Measurements from ENCODE around the gene TMEM209.

TMEM209 gene

GRCh38 chr7:130134106-130134636 lies 71.0 kb downstream of the TMEM209 start:
- TF ChIP-seq, protein P1, sequence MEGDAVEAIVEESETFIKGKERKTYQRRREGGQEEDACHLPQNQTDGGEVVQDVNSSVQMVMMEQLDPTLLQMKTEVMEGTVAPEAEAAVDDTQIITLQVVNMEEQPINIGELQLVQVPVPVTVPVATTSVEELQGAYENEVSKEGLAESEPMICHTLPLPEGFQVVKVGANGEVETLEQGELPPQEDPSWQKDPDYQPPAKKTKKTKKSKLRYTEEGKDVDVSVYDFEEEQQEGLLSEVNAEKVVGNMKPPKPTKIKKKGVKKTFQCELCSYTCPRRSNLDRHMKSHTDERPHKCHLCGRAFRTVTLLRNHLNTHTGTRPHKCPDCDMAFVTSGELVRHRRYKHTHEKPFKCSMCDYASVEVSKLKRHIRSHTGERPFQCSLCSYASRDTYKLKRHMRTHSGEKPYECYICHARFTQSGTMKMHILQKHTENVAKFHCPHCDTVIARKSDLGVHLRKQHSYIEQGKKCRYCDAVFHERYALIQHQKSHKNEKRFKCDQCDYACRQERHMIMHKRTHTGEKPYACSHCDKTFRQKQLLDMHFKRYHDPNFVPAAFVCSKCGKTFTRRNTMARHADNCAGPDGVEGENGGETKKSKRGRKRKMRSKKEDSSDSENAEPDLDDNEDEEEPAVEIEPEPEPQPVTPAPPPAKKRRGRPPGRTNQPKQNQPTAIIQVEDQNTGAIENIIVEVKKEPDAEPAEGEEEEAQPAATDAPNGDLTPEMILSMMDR (IDR thresholded peaks at IDR 0.05; ENCODE audit: low read depth, low read length) = no peak

GRCh38 chr7:130133029-130133782 lies 72.0 kb downstream of the TMEM209 start:
- H3K4me3 ChIP-seq (ENCODE audit: low read depth, low read length) = no peak overlapping the region

More at GRCh38 chr7:130134106-130134636, 71.0 kb downstream of the TMEM209 start:
- H3K4me3 ChIP-seq (ENCODE audit: low read depth, low read length) = no peak overlapping the region

DNA sequence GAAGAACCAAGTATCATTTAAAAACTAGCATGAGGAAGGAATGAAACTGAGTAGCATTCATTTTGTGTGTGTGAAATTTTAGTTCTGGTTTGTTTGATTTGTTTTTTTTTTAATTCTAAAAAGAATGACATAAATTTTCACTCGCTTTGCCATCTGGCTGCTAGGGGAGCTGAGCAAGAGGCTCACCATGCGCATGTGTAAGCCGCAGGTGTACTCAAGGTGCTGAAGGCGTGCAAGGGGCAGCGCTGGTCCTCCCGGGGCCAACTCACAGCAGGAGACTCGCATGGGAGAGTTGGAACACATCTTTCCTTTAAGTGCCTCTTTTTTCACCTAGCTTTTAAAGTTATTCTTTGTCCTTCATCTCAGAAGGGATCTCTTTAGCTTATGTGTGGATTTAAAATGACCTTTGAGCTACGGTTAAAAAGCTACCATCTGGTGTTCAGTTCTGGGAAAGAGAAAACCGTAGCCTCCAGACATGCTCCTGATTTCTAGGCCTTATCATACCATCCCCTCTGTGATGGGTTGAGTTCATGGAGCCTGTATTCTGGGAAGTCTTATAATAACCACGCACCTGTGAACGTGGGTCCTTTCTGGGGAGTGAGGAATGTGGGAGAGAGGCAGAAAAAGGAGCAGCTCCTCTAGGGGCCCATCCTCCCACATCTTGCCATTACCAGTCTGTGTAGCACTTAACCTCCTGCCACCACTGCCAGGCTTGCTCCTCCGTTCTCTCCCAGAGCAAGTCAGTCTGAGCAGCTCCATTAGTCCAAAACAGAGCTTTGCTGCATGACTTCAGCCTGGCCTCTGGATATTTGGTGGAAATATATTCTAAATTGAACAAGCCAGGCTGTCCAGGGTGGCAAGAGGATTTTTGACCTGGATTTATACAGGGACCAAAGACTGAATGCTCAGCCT lies 73.0 kb downstream of the TMEM209 start:
- TF ChIP-seq, protein P1 (IDR thresholded peaks at IDR 0.05; ENCODE audit: low read depth, low read length) = no peak
- no peak overlapping the region for H3K4me3 ChIP-seq (ENCODE audit: low read depth, low read length)

More at GRCh38 chr7:130133029-130133782, 72.0 kb downstream of the TMEM209 start:
- TF ChIP-seq, protein P1 (IDR thresholded peaks at IDR 0.05; ENCODE audit: low read depth, low read length) = no peak

DNA sequence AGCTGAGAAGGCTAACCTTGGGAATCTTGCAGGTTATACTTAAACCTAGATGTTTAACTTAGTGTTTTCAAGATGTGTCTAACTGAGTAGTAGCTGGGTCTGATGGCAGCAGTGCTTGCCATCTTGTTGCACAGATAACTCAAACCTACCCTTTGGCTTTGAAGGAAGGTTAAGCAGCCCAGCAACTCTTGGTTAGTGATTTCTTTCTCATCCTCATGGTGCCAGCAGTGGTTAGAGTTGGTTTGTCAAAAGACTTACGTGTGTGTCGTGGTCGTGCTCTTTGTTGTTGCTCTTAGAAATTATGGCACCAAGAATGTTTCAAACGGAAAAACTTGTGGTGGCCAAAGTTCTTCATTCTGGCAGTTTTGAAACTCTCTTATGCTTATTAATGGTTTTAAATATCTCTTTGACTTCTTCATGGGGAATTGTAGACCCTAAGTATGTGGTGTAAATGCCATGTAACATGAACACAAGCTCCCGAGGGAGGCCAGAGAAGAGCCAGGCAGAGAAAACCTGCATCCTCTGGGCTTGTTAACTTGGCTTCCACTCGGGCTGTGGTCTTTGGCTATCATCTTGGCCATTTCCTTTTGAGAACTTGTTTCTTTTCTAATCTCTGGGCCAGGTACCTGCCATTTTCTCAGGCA lies 73.9 kb downstream of the TMEM209 start:
- H3K4me3 ChIP-seq (ENCODE audit: low read depth, low read length) = no peak overlapping the region
- TF ChIP-seq, protein P1 (IDR thresholded peaks at IDR 0.05; ENCODE audit: low read depth, low read length) = no peak

DNA sequence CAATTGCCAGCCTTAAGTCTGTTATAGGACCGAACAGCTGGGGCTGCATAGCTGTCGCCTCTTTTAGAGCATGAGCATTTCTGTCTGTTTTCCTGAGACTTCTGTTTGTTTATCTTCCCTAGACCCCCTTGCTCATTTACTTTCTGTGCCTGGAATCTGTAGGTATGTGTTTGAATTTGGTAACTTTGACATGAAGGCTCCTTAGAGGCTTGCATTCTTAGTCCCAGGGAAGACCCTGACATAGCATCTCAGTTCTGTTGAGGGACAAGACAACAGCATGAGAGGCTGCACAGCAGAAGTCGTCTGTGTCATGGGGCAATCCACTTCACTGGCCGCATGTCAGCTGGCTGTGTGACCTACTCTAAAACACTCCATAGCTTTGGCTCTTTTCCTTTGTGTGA lies 76.2 kb downstream of the TMEM209 start:
- no peak overlapping the region for H3K4me3 ChIP-seq (ENCODE audit: low read depth, low read length)
- TF ChIP-seq, protein P1 (IDR thresholded peaks at IDR 0.05; ENCODE audit: low read depth, low read length) = no peak

- no peak overlapping the region for H3K4me3 ChIP-seq (ENCODE audit: low read depth, low read length)
- TF ChIP-seq, protein P1 (IDR thresholded peaks at IDR 0.05; ENCODE audit: low read depth, low read length) = no peak
These were observed 77.3 kb downstream of the TMEM209 start for GRCh38 chr7:130127821-130128317.

All from WI38 (cell line).